ENCODE data around the gene RRP12.

The RRP12 gene

GRCh38 chr10:97332591-97333350 is 68.4 kb downstream of the RRP12 start:
- DNase-seq = peak; percentile 68

- DNase-seq = no peak
These were observed 69.9 kb downstream of the RRP12 start for GRCh38 chr10:97331153-97331703.

- no peak for DNase-seq
These were observed 71.4 kb downstream of the RRP12 start for GRCh38 chr10:97329766-97330165.

GRCh38 chr10:97328646-97329453 is 72.3 kb downstream of the RRP12 start:
- no peak for DNase-seq

GRCh38 chr10:97327348-97328294 is 73.5 kb downstream of the RRP12 start:
- no peak for DNase-seq

GRCh38 chr10:97325754-97326153 is 75.4 kb downstream of the RRP12 start:
- no peak for DNase-seq

GRCh38 chr10:97323501-97323900 is 77.6 kb downstream of the RRP12 start:
- no peak for DNase-seq

- no peak for DNase-seq
These were observed 79.3 kb downstream of the RRP12 start for GRCh38 chr10:97321804-97322190.

- DNase-seq = no peak
These were observed 79.9 kb downstream of the RRP12 start for GRCh38 chr10:97321032-97321803.

GRCh38 chr10:97320480-97321031 is 80.6 kb downstream of the RRP12 start:
- DNase-seq = no peak

GRCh38 chr10:97319671-97320479 is 81.3 kb downstream of the RRP12 start:
- peak; percentile 72 for DNase-seq

- DNase-seq = peak; percentile 61
These were observed 82.1 kb downstream of the RRP12 start, which contains the start of gene FRAT1 for GRCh38 chr10:97318772-97319651. Gene FRAT1, plus strand, starts transcription at chr10:97319271. Its CDS starts 183 bp downstream, at chr10:97319454.

GRCh38 chr10:97314671-97315070 is 86.5 kb downstream of the RRP12 start:
- DNase-seq = no peak

GRCh38 chr10:97312897-97313296 is 88.2 kb downstream of the RRP12 start:
- no peak for DNase-seq

- DNase-seq = no peak
These were observed 90.0 kb downstream of the RRP12 start for GRCh38 chr10:97311111-97311626.

GRCh38 chr10:97307866-97308780 is 93.0 kb downstream of the RRP12 start:
- no peak for DNase-seq

- no peak for DNase-seq
These were observed 93.7 kb downstream of the RRP12 start for GRCh38 chr10:97307441-97307840.
